Stimulated activated CD8-positive, alpha-beta memory T cell treated with anti-CD3 and anti-CD28 coated beads, Interleukin-12 subunit alpha, Interleukin-12 subunit beta, amount 100 ng/mL, for 24 hours (primary cell): ENCODE results near the gene TM4SF1.

Source experiments
- DNase-seq: peaks from one replicate; pipeline ENCODE4 v3.0.0-alpha.2; 2020; ENCODE audit errors: extremely low read depth

Gene TM4SF1, protein sequence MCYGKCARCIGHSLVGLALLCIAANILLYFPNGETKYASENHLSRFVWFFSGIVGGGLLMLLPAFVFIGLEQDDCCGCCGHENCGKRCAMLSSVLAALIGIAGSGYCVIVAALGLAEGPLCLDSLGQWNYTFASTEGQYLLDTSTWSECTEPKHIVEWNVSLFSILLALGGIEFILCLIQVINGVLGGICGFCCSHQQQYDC

DNA sequence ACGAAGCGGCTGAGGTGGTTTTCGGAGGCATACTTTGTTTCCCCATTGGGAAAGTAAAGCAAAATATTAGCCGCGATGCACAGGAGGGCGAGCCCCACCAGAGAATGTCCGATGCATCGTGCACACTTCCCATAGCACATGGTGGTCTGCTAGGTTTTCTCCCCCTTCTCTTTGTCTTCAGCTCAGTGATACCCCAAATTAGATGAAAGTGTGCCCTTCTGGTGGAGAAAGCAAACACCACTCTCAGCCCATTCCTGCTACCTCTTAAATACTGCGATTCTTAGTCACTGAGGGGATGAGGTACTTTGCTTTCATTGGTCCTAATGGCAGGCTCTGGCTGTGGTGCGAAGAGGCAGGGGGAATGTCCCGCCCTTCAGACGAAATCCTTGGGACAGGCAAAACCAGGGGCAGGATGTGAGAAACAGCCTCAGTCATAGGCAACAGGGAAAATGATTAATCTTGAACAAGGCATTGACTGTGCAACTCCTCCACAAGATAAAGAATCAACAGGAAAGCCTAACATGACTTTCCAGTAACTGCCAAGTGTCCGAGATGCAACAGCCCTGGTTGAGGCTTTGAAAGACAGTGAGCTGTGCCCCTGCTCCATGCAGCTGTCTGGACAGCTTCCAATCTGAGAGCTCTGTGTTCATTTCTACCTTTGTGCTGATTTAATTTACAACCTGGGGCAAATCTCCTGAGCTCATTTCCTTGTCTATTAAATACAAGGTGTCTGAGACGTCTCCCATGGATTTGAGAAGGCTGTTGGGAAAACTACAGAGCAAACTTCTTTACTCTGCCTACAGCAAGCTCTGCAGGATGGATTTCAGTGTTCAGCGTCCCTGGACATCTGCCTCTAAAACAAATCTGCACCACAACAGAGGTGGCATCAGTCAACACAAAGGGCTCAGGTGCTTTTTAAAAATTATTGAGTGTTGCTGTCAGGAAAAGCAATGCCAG is at the start of gene TM4SF1:
TM4SF1 (minus strand) TSS at position 242 of the 957 bp plus-strand sequence; CDS start at position 140, 102 bp downstream.
- DNase-seq, result no peak

DNA sequence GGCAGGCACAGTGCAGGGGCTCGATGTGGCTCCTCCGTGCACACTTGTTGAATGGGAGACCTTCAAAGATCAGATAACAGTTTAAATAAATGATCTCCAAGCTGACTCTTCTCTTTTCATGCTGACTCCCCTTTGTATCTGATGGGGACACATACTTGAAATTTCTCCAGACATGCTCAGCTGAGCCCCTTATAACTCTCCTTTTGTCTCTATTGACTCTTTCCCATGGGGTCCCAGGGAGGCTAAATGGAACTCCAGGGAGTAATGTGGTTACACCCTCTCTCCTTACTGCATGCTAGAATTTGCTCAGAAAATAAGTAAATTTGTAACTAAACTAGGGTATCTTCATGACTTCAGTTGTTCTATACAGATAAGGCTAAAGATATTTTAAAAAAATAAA is 48.9 kb upstream of the TM4SF1 start:
- DNase-seq, result no peak

DNA sequence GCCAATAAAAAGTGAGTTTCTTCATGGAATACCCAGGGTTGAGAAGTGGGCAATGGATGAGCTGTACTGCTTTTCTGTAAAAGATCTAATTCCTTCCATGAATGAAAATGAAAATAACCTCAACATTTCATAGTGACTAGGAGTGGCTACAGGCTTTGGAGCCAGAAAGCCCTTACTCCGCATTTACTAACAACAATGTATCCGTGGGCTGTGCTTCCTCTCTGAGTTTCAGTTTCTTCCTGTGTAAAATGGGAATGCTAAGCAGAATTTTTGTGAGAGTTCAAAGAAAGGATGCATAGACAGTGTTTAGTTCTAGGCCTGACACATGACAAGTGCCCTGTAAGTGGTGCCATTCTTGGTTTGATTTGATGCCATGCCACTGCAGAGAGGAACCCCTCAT is 47.5 kb upstream of the TM4SF1 start:
- DNase-seq, result no peak

DNA sequence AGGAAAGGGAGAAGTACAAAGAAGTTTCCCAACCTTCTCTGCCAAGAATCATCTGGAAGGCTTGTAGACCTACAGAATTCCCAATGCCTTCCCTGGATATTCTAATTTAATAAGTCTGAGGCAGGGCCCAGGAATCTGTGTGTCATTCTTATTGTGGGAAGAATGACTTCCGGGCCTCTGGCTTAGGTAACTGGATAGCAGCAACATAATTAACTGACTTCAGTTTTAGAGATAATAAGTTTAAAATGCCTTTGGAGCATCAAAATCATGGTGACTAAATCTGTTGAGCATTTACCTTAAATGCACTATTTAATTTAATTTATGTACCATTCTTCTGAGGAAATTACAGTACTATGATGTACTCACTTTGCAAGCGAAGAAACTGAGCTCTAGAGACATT is 44.3 kb upstream of the TM4SF1 start:
- DNase-seq, result no peak

DNA sequence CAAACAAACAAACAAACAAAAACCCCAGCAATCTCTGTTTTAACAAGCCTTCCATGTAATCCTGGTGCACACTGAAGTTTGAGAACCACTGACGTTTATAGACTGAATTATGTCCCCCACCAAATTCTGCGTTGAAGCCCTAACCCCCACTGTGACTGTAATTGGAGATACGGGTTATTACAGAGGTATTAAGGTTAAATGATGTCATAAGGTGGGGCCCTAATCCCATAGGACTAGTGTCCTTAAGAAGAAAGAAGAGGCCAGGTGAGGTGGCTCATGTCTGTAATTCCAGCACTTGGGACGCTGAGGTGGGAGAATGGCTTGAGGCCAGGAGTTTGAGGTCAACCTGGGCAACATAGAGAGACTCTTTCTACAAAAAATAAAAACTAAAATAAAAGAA is 42.4 kb upstream of the TM4SF1 start:
- DNase-seq, result no peak

DNA sequence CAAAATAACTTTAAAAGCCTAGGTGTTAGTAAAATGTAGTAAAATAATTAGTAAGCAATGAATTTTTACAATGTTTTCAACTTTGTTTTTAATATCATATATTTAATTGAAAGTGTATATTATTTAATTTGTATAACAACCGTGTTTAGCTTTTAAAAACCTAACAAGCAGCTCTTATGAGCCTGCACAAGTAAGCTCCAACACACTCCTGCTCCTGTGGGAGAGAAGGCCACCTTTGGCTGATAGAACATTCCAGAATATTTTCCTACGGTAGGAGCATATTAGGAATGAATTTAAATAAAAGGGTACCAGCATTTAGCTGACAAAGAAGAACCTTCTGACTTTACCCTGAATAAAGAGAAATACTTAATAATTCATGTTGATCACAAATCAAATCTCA is 40.3 kb upstream of the TM4SF1 start:
- DNase-seq, result no peak

DNA sequence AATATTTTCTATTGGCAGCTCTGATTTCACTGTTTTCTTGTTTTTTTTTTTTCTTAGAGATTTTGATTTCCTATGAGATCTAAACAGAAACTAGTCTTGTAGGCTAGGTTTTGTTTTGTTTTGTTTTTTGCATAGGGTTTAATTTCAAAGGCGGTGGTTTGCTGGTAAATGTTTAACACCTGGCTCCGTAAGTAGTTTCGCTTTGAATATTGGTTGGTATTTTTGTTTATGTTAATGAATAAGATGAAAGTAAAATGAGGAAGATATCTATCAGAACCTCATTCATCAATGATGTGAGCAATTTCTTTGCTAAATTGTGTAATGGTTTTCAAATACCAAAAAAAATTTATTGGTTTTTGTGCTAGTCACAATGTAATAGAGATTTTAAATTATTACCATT is 39.7 kb upstream of the TM4SF1 start:
- DNase-seq, result no peak

DNA sequence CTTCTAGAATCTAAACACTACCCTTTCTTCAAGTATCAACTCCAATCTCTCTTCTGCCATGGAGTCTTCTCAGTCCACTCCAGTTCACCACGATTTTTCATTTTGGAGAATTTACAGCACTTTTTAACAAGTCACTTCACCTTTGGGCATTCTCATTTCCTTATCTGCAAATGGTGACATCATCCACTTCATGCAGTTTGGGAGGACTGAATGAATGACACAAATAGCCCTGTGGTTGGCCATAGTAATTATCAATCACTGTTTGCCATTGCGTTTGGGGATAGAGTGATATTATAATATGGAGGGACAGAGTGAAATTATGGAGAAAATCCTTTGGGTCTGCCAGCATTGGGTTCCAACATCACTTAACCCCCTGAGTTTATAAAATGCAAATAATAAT is 38.0 kb upstream of the TM4SF1 start:
- no peak for DNase-seq

DNA sequence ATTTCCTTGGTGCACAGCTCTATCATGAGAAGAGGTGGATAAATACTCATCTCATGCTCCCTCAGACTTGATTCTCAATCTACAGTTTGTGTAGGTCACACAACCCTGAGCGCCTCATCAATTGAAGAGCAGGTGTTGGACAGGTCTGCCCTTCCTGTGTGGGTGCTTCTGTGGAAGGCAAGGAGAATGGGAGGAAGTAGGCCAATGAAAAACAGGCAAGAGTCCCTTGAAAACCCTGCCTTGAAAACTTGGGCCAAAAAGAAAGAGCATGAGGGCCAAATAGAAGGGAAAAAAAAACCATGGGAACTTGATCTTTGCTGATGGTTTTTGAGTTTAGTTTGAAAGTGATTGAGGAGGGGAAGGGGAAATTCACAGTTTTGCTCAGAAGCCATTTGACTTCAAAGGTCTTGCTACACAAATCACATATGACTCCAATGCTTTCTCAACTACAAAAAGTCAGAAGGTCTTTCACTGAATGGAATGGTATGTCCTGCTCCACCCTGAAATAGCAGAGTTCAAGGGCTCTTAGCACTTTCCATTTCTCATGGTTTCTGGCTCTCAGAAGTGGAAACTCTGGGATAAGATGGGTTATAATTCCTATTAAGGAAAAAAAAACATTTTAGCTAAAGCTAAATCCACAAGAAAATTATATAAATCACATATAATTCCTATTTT is 37.2 kb upstream of the TM4SF1 start:
- no peak for DNase-seq

DNA sequence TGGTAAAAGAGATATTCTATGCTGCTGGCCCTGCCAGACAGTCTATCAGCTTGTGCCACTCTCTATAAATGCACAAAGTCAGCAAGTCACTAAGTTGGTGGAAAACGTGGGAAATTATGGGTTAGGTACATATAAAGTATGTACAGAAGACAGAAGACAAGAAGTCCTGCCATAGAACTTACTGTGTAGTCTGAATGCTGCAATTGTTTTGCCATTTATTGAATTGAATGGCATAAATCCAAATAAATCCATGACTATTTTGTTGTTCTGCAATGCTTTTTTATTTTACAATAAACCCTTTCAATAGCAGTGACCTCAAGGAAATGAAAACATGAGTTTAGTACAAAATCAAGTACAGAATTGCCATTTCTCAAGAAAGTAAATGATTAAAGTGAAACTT is 34.1 kb upstream of the TM4SF1 start:
- no peak for DNase-seq

DNA sequence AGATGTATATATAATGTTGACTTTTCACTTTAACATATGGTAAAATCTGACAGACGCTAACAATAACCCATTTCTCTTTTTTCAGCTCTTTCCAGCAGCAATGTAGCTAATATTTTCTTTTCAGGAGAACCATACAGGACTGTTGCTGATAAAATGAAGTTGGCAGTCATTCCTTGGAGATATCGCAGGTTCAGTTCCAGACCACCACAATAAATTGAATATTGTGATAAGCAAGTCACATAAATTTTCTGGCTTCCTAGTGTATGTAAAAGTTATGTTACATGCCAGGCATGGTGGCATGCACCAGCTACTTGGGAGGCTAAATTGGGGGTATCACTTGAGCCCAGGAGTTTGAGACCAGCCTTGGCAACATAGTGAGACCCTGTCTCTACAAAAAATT is 31.9 kb upstream of the TM4SF1 start:
- no peak for DNase-seq

DNA sequence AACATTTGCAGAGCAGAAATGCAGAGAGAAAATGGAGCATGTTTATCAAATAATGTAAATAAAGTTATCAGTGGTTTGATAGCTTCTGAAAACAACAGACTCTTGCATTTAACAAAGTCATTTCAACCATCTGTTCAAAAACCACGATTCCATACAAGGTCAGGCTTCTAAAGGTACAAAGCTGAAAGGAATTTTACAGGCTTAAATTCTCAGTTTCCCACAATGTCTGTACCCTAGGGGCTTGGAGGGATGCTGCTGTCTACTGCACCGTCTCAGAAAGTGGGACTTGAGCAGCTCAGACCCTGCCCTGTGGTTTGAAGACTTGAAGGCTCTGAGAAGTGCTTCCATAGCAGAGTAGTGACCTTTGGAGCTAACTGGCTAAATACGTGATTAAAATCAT is 30.4 kb upstream of the TM4SF1 start:
- no peak for DNase-seq

DNA sequence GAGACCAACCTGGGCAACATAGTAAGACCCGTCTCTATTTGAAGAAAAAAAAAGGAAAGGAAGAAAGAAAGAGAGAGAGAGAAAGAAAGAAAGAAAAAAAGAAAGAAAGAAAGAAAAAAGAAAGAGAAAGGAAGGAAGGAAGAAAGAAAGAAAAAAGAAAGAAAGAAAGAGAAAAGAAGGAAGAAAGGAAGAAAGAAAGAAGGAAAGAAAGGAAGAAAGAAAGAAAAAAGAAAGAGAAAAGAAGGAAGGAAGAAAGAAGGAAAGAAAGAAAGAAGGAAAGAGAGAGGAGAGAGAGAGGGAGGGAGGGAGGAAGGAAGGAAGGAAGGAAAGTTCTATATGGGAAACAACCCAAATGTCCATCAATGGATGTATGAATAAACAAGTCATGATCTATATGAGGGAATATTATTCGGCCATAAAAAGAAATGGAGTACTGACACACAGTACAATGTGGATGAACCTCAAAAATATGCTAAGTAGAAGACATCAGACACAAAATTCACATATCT is 28.8 kb upstream of the TM4SF1 start:
- DNase-seq, result no peak

DNA sequence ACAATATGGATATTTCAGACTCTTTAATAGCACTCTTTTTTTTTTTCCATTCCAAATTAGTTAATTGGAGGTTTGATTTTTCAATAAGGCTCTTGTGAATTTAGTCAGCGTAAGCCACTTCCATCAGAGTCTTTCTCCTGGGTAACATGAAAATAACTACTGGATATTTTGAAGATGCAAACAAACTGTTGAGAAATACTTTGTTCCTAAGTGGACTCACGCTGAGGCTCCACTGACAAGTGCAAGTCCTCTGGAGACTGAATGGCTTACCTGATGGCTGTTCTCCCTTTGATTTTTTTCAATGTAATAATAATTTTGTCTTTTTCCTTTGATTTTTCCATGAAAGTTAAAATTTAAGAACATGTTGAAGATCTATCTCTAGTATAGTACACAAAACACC is 26.0 kb upstream of the TM4SF1 start:
- no peak for DNase-seq

DNA sequence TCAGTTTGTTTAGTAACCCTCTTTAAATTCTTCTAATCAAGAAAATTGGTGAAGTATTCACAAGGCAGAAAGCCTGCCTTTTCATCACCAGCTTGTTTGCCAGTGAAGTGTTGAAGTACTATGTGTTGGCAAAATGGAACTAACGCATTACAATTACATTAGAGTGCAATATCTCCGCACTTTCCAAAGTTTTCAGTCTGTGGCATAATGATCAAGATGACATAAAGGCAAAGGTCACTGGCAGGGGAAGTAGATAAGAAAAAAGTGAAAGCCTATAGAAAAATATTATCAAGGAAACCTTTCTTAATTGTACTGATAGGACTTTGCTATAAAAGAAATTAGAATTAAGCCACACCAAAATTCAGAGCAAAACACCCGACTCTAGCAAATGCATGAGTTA is 25.0 kb upstream of the TM4SF1 start:
- no peak for DNase-seq

DNA sequence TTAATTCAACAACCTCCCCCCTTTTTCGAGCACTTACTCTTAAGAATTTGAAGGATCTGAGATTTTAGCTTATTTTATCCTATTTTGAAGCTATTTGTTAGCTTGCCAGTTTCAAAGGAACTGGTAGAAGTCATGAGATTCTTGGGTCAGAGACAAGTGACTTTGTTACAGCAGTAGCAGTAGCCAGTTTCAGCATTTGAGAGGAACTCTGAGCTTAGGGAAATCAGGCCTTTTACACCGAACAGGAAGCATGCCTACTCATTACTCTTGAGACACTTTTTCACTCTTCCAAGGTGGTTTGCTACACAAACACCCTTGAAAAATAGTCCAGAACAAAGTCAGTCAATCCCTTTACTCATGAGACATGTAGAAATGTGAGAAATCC is 24.5 kb upstream of the TM4SF1 start:
- no peak for DNase-seq

DNA sequence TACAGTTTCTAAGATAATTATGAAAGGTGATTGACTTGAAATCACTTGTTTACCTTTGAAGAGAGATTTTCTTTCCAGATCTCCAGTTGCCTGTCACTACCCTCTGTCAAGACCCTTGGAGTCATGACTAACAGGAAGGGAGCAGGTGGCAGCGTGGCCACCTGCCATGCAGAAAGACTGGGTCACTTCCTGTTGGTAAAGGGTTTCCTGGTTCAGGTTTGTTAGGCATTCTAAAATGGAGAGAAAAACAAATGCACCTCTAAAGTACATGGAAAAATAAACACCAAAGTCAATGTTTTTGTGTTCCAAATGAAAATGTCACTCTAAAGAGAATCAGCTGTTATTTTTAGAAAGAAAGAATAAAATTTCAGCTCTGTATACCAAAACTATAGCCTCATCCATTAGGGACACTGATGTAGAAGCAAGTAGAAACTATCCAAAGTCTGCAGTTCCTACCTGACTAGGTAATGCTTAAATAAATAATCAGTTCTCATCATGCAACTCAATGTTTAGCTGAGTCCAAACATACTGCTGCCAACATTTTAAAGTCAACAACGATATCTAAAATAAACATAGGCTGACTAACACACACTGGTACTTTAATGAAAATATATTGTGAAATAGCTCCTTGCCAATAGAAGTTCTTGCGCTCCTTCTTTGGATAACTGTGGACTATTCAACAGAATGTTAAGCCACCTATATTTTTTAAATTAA is 23.9 kb upstream of the TM4SF1 start:
- no peak for DNase-seq

DNA sequence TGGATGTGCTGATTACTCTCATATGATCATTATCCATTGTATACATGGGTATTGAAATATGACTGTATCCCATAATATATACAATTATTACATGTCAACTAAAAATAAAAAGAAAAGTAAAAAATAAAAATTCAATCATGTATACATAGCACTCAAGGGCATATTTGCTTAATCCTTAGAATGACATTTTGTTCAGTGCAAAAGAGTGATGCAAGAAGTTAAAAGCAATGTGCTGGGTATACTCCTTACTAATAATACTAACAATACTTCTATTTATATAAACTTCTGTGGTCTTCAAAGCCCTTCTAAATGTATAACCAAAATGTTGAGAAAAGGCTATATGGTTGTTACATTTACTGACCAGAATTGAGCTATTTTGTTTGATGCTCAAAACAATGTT is 23.2 kb upstream of the TM4SF1 start:
- no peak for DNase-seq

DNA sequence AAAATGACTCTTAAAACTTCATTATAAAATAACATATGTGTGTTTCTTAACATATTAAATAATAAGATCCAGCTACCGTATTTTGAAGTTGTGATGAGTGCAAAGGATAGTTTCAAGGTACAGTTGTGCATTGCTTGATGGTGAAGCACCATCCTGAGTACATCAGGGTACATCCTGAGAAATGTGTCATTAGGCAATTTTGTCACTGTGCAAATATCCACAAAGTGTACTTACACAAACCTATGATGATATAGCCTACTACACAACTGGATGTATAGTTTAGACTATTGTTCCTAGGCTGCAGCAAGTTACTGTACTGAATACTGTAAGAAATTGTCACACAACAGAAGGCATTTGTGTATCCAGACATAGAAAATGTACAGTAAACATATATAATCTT is 20.8 kb upstream of the TM4SF1 start:
- no peak for DNase-seq

DNA sequence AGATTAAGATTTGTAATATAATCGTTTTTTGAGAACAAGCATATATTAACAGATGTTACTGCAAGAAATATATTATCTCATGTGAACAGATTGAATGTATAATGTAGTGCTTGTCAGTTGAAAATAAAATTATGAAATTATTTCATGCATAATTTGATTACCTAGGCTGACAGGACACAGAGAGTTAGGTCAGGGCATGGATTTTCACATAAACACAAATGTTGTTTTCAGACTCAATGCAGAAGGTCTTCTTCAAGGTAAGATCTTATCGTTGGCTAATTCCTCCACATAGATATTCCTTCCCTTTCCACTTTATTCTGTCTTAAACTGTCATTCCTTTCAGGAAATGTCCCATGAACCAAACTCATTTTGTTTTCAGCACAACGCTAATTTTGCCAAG is 20.1 kb upstream of the TM4SF1 start:
- DNase-seq, result no peak

DNA sequence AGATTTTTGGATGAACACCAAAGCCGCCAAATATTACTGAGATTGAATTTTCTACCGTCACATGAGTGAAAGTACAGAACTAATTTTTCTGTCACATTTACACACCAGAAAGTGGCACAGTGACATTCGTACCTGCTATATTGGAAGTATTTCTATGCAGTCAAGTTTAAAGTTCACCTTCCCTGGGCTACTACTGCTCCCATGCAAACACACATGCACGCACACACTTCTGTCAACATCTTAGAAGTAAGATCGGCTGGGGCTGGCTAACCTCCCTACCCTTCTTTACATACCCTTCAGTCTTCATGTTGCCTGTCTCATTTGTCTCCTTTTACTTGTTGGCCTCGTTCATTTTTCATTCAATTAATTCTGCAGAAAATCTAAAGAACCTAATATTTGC is 19.0 kb upstream of the TM4SF1 start:
- DNase-seq, result no peak
